Colon (tissue), 2 donors: ENCODE measurements around the gene TNFSF15.

Experiments
- FAIRE-seq: peaks from 2 replicates; lab custom pipeline; 2012; peaks lifted over from hg19 to GRCh38; lab: Jason Lieb, UNC
- donor health status: control.
- donor health status: control.

Gene TNFSF15

DNA sequence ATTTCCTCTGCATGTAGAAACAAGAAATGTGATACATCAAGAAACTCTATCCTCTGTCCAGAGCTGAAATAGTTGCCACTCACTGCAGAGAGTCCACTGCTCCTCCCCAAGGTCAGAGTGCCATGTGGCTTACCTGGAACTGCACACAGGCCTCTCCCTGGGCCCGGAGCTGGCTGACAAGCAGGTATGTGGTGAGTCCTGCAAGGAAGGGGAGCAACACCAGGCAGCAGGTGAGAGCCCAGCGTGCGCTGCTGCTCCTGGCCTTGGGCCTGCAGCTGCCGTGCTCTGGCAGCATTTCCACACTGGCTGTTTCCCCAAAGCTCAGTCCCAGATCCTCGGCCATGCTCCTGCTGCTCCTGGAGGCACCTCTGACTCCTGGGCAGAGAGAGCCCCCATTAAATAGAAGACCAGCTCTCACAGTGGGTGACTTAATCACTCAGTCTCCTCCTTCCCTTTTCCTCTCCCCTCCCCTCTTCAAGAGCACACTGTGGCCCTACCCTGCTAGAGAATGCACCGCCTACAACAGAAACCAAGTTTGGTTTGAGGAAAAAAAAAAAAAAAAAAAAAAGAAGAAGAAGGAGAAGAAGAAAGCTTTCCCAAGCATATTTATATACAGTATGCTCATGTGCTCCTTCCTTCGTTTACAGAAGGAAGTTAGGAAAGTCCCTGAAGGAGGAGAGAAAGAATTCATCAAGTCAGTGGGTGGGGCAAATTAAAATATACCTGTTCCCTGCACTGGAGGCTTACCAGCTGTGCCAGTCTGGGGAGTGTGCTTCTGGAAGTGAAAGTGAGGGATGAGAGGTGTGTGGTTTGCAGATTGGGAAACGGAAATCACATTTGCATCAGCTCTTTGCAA lies at the start of gene TNFSF15:
Gene TNFSF15, minus strand, starts transcription at position 370 of the 856 bp plus-strand sequence. Its CDS starts 27 bp downstream, at position 343.
- FAIRE-seq, result no peak

DNA sequence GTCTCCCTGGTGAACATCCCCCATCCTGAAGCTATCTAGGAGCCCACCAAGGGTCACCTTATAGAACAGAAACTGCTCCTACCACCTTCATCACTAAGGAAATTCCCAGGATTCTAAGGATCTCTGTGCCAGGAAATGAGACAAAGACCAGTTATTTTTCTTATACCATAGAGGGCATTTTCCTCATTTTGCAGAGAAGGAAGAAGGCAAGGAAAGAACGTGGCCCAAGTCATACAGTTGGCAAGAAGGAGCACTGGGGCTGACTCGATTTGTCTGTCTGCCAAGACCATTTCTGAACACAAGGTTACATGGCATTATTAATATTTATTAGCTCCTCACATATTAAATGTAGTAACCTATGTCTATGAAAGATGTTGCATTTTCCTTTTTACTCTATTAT lies 49.6 kb upstream of the TNFSF15 start:
- no peak for FAIRE-seq

DNA sequence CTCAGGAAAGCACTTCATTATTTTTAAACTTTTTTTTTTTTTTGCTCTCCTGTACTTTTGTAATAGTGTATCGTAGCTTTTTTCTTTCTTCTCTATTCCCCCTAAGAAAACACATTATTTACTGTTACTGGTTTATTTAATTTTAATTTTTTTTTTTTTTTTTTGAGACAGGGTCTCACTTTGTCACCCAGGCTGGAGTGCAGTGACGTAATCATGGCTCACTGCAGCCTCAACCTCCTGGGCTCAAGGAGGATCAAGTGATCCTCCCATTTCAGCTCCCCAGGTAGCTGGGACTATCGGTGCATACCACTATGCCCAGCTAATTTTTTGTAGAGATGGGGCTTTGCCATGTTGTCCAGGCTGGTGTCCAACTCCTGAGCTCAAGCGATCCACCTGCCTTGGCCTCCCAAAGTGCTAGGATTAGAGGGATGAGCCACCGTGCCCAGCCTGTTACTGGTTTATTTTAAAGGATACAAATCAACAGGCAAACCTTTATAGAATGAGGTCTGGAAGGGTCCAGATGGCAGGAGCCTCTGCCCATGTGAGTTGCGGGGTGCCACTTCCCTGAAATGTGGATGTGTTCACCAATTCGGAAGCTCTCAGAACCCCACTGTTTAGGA lies 49.0 kb upstream of the TNFSF15 start:
- no peak for FAIRE-seq

DNA sequence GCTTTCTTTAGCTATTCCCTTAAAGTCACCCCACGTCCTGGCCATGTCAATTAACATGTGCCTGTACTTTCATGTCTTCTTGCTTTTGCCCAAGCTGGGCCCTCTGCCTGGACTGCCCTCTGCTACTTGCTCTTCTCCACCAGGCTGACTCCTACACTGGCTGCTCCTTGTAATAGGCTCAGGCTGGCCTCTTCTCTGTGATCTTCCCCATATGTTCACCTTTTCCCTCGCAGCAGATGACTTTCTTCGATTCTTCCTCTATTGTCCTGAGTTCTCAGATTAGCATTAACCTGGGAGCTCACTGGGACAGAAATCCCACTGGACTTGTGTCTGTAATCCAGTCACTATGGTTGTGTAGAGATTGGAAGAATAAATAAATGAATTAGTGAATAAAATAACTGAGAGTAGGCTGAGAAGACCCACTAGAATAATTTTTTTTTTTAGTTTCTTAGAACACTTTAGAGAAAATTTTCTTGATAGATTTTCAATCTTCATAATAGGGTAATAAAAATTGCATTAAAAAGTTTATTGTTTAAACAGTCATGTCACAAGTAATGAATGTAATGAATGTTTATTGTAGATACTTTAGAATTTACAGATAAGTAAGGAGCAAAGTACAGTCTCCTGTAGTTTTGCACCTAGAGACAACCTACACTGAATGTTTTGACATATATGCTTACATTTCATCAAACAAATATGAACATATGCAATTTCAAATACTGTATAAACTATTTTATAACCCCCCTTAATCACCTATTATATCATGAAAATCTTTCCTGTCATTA lies 47.4 kb upstream of the TNFSF15 start:
- FAIRE-seq, result no peak

DNA sequence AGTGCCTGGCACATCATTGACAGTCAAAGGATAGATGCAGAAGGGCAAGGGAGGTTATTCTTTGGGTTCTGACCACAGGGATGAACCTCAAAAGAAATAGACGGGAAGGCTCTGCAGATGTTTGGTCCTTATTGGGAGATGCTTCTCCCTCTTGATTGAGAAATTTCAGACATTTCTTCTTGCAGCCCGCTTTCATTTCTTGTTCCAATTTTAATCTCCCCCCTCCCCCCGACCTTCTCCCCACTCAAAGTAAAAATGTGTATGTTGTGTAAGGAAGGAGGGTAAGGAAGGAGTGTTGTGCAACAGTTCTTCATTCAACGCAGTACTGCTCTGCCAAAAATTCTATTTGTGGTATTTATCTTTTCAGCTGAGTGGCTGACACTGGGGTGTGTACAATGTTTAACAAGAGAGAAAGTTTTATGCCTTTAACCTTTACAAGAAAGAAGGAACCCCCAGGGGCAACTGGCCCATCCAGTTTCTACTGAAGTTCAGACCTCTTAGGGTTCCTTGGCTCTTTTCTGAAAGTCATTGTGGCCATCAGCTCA lies 46.3 kb upstream of the TNFSF15 start:
- no peak for FAIRE-seq

DNA sequence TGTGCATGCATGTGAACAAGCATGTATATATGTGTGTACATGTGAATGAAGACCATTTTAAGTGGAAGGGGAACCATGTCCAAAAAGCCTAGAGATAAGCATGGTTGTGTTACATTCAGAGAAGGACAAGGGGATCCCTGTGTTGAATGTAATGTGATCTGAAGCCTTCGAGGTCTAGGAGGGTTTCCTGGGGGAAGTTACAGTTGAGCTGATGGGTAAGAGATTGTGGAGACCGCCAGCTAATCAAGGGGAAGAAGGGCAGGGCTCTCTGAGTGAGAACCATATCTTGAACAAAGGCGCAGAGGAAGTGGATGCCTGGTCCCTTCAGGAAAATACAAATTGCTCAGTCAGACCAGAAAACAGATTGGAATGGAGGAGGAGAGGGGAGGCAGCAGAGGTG lies 45.5 kb upstream of the TNFSF15 start:
- FAIRE-seq, result no peak

DNA sequence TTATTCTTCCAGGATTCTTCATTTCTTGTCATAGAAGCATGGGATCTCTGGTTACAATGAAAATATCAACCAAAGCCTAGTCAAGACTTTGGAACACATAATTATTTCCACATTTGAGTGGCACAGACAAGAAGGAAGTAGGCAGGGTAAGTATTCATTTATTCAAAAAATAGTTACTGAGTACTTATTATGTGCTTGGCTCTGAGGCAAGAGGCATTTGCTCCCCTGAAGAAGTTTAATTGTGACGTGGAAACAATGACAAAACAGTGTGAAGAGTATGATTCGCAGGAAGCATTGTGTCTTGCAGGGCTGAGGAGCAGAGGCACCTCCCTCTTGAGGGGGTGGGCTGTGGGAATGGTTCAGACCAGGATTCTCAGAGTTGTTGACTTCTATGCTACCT lies 45.0 kb upstream of the TNFSF15 start:
- FAIRE-seq, result no peak

DNA sequence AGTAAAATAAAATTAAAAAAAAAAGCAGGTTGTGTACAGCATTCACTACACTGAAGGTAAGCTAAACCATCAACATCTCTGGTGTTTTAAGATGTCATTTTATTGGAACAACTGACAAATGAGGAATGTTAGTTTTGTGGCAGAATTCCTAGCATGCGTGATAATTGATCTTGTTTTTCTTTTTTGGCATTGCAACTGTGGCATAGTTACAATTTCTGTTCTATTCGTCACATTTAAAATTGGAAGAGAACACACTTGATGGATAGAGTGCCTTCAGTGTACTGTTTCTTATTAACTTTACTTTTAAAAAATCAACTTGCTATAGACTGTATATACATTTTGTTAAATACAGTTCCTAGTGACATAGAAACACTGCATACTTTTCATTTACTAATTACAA lies 43.6 kb upstream of the TNFSF15 start:
- no peak for FAIRE-seq

DNA sequence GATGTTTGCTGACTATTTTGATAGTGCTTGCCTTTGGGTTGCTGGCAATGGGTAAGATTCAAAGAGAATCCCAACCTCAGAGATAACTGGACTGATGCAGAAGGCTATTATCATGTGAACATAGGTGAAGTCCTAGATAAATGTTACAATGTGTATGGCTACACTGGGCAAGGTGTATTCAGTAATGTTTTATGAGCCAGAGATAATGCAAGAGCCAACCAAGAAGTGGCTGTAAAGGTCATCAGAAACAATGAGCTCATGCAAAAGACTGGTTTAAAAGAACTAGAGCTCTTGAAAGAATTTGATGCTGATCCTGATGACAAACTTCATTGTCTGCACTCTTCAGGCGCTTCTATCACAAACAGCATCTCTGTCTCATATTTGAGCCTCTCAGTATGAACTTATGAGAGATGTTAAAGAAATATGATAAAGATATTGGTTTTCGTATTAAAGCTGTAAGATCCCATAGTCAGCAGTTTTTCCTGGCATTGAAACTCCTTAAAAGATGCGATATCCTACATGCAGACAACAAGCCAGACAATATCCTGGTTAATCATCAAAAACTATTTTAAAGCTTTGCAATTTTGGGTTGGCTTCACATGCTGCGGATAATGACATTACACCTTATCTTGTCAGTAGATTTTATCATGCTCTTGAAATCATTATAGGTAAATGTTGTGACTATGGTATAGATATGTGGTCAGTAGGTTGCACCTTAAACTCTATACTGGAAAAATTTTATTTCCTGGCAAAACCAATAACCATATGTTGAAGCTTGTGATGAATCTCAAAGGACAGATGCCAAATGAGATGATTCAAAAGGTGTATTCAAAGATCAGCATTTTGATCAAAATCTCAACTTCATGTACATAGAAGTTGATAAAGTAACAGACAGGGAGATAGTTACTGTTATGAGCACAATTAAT lies 41.9 kb upstream of the TNFSF15 start:
- no peak for FAIRE-seq

DNA sequence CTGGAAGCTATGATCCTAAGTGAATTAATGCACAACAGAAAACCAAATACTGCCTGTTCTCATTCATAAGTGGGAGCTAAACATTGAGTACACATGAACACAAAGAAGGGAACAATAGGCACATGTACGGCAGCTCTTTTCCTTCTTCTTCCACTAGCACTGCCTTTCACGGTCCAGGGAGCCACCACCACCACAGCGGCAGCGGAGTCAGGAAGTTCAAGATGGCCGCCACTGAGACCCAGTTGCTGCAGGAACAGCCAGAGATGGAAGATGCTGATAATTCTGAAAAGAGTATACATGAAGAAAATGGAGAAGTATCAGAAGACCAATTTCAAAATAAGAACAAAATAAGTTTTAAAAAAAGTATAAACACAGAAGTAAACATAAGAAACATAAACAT lies 39.5 kb upstream of the TNFSF15 start:
- FAIRE-seq, result no peak

DNA sequence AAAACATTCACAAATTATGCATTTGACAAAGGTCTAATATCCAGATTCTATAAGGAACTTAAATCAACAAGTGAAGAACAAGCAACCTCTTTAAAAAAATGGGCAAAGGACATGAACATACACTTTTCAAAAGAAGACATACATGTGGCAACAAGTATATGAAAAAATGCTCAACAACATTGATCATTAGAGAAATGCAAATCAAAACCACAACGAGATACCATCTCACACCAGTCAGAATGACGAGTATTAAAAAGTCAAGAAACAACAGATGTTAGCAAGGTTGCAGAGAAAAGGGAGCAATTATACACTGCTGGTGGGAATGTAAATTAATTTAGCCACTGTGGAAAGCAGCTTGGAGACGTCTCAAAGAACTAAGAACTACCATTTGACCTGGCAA lies 38.9 kb upstream of the TNFSF15 start:
- FAIRE-seq, result no peak

DNA sequence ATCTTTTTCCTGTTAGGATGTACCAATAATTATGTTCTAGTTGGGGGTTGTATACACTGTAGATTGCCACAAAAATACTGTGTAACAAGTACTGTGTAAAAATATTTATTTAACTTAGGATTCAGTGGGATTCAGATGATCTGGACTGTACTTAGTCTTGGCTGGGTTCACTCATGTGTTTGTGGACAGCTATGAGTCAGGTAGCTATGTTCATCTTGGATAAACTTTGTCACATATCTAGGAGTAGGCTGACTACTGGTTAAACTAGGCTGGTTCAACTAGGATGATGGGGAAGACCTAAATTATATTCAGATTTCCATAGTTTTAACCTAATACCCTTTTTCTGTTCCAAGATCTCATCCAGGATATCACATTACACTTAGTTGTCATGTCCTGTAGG lies 32.1 kb upstream of the TNFSF15 start:
- FAIRE-seq, result no peak

DNA sequence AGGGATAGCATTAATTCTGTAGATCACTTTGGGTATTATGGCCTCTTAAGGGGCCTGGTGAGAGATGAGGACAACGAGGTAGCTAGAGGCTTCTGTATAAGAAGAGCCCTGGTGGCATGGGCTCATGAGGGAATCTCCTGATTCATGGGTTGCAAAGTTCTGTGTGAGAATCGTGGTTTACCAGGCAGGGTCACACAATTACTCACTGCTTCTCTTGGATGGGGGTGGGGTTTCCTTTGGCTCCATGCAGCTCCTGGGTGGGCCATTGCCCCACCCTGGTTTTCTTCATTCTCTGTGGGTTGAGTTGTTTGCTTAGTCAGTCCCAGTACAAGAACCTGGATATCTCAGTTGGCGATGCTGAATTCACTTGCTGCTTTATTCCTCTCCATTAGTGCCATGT lies 30.9 kb upstream of the TNFSF15 start:
- FAIRE-seq, result no peak

DNA sequence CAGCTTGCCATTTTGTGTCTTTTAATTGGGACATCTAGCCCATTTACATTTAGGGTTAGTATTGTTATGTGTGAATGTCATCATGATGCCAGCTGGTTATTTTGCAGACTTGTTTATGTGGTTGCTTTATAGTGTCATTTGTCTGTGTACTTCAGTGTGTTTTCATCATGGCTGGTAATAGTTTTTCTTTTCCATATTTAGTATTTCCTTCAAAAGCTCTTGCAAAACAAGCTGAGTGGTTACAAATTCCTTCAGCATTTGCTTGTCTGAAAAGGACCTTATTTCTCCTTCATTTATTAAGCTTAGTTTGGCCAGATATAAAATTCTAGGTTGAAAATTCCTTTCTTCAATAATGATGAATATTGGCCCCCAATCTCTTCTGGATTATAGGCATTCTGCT lies 28.5 kb upstream of the TNFSF15 start:
- no peak for FAIRE-seq

DNA sequence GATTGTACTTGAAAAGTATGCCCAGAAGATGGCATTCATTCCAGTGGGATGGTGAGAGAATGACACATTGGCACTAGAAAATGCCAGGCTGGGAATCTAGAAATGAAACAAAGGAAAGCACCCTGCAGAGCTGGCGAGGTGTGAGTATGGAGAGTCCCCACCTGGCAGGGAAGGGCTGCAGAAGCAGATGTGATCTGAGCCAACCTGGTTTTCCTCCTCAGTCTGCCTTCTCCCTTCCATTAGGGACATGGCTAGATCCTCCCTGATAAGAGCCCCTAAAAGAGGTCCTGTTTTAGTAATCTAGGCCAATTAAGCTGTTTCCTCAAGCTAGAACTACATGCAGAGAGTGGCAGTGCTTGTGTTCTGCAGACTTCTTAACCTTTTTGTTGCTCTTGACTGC lies 24.7 kb upstream of the TNFSF15 start:
- FAIRE-seq, result no peak

DNA sequence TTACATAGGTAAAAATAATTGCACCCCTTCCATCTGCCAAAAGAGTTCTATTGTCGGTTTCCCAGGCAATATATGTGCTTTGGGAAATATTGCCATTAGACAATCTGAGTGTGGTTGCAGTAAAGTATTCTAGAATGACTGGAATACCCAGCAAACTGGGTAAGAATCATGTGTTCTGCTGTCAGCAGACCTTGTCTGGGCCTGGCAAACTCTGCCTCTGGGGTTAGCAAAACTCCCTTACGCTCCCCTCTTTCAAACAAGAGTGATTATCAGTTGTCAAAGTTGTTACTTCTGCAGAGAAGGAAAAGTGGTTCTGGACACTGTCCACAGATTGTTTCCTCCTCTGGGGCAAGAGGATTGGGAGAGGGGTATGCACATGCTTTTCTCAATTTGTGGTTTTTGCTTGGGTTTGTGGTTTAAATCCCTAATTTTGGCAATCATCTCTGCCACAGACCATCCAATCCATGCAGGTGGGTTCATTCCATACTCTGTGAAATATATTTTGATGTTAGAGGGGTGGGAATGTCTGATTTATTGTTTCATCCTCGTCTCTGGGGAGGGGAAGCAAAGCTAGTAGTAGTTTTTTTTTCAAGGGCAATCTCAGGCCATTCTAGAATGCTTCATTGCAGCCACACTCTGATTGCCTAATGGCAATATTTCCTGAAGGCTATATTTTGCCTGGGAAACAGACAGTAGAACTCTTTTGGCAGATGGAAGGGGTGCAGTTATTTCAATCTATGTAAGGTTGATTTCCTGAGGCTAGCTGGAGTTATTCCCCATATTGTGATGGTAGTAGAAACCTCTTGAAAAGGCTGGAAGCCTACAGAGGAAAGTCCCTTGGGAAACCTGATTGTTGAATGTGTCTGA lies 24.0 kb upstream of the TNFSF15 start:
- no peak for FAIRE-seq

DNA sequence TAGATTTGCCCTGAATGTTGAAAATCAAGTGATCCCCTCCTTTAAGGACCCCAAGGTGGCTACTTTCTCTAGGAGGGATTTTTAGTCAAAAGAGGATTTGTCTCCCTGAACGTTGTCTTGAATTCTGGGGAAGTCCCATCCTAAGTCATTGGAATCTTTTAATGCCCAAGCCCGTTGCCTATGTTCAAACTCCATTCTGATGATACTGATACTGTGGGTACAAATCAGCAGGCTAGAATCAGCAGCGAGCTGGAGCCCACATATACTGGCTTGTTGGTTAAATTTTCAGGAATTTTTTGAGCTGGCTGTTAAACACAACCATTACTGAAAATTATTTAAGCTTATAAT lies 22.4 kb upstream of the TNFSF15 start:
- FAIRE-seq, result no peak

DNA sequence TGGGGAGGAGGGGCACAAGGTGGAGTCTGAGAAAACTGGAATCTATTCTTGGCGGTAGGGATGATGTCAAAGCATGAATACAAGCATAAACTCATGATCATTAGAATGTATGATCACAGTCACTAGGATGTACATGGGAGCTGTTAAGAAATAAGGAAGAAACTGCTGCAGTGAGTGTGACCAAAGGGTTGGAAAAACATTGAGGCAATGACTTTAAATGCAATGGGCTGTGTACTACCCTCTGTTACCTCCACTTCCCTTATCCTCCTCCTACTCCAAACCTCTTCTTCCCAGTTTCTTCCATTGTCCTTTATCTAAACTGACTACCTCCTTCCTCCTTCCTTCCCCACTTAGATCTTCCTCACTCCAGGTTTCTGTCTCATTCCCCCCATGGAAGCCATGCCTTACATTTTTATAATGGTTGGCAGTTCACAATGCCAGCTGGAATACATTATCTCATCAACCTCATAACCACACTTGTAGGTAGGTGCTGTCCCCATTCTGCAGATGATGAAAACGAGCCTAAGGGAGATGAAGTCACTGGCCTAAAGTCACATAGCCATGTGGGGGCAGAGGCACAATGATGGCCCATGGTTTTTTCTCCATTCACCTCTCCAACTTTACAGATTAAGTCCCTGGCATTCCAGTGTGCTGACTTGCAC lies 21.9 kb upstream of the TNFSF15 start:
- no peak for FAIRE-seq

DNA sequence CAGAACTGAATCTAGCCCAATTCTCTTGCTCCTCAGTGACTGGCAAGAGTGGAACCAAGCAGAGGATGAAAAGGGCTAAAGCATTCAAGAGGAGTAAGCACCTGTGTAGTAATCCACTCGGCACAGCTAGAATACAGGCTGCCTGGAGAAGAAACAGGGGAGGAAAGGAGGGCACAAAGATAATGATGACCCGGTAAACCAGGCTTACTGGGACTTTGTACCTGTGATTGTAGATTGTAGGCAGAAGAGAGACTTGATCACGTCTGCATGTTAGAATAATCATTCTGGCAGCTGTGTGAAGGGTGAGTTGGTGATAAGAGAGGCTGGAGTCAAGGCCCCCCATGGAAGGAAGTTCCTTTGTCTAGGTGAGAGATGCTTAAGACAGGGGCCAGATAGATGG lies 20.6 kb upstream of the TNFSF15 start:
- no peak for FAIRE-seq

DNA sequence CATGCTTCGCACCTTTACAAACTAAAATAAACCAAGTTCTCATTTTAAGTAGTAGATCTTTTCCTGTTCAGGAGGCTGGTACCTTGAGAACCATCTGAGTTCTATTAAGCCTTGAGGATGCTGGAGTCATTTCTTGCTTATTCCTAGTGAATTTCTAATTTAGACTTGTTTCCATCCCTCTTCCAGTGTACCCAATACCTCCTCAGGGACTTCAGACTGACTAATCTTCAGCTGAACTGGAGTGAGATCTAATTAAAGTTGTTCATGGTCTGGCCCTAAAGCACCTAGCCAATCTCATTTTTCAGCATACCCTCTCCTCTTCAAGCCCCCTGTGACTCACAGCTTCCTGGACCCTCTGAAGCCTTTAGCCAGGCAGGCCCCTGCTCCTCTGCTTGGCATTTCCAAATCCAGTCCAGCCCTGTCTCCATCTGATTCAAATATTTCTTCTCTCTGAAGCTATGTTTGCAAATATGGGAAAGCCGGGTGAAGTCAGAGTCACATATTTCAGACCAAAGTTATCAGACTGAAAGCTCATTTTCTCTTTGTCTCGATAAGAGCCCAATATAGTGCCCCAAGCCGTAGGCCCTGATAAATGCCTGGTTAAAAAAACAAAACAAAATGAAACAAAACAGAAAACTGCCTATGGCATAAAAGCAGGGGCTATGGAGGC lies 19.4 kb upstream of the TNFSF15 start:
- FAIRE-seq, result no peak
